Endothelial cell of umbilical vein (primary cell): ENCODE measurements around the gene DDX42. TPM values are rescaled to one million over a fixed set of nuclear protein-coding genes. Genes with fewer than 3 reads are reported as not detected.

Experiments used
- BruUV-seq: library from RNA; stranded (reverse); fragments of 400-500 nt; replicated peaks from 2 replicates; lab custom pipeline; 2021; lab: Mats Ljungman, UMichigan
- CTCF ChIA-PET: fragments of 300-600, 350-600 bp; sonication (Branson Sonifier 250); formaldehyde crosslinking; loops from one replicate; lab custom pipeline; 2021; ENCODE audit warnings: antibody characterized with exemption, inconsistent platforms; lab: Charles Lee
- POLR2A ChIA-PET: fragments of 300-600, 350-600 bp; sonication (Branson Sonifier 250); formaldehyde crosslinking; loops from one replicate; lab custom pipeline; 2021; ENCODE audit warnings: antibody characterized with exemption, inconsistent platforms; lab: Charles Lee
- DNase-seq: peaks from one replicate; pipeline ENCODE4 v3.0.0-alpha.2; 2011; ENCODE audit warnings: low read depth, low spot score
- FAIRE-seq: peaks from 2 replicates; lab custom pipeline; 2011; peaks lifted over from hg19 to GRCh38; lab: Jason Lieb, UNC
- H2AFZ ChIP-seq: 2 replicates; pipeline ENCODE4 v1.6.0; 2012; ENCODE audit warnings: low read depth, low read length, control low read depth, inconsistent platforms
- H3K27ac ChIP-seq: 2 replicates; pipeline ENCODE4 v1.5.1; 2011; ENCODE audit warnings: low read depth, mild to moderate bottlenecking, control low read depth, low read length, moderate library complexity; ENCODE audit not compliant: insufficient read depth
- H3K27me3 ChIP-seq, 2 experiments: 2 replicates each; pipeline versions ENCODE4 v1.6.0 to v1.6.1; 2011; ENCODE audit warnings: low read length in 2 of 2, mixed read lengths in 1 of 2; ENCODE audit not compliant: control insufficient read depth in 2 of 2, insufficient read depth in 2 of 2
- H3K36me3 ChIP-seq, 2 experiments: 2 replicates in 1 of 2; 3 replicates in 1 of 2; pipeline ENCODE4 v1.5.1; 2011; ENCODE audit warnings: low read length in 2 of 2, mild to moderate bottlenecking in 1 of 2, moderate library complexity in 1 of 2; ENCODE audit not compliant: control insufficient read depth in 2 of 2, insufficient read depth in 2 of 2; ENCODE audit errors: extremely low read depth in 1 of 2
- H3K4me1 ChIP-seq: 3 replicates; pipeline ENCODE4 v1.5.1; 2011; ENCODE audit warnings: mild to moderate bottlenecking, low read length; ENCODE audit not compliant: control insufficient read depth, insufficient read depth; ENCODE audit errors: extremely low read depth
- H3K4me2 ChIP-seq: 2 replicates; pipeline ENCODE4 v1.6.1; 2011; ENCODE audit warnings: low read length, control low read depth, mixed read lengths; ENCODE audit not compliant: insufficient read depth
- H3K4me3 ChIP-seq, 3 experiments: fragments of 200-600 bp in 1 of 3; sonication (generic), shearing (Covaris generic) in 1 of 3; replicated peaks in 1 of 3; 2 replicates each; pipeline ENCODE4 v1.5.1; 2011 to 2016; ENCODE audit warnings: control low read depth in 3 of 3, low read length in 3 of 3, mild to moderate bottlenecking in 2 of 3, inconsistent platforms in 1 of 3, low read depth in 1 of 3, moderate library complexity in 1 of 3; ENCODE audit not compliant: insufficient read depth in 1 of 3
- H3K79me2 ChIP-seq: 2 replicates; pipeline ENCODE4 v1.6.0; 2012; ENCODE audit warnings: low read length, inconsistent platforms; ENCODE audit not compliant: control insufficient read depth, insufficient read depth
- H3K9ac ChIP-seq: replicated peaks from 2 replicates; pipeline ENCODE3; 2011; ENCODE audit warnings: low read length, control low read depth; ENCODE audit not compliant: insufficient read depth; ENCODE audit errors: extremely low read depth
- H3K9me1 ChIP-seq: replicated peaks from 3 replicates; pipeline ENCODE4 v1.6.0; 2011; ENCODE audit warnings: mild to moderate bottlenecking, low read length; ENCODE audit not compliant: control insufficient read depth, insufficient read depth; ENCODE audit errors: extremely low read depth
- H3K9me3 ChIP-seq: replicated peaks from 2 replicates; pipeline ENCODE4 v1.5.1; 2012; ENCODE audit warnings: low read length, inconsistent platforms; ENCODE audit not compliant: control insufficient read depth, insufficient read depth
- H4K20me1 ChIP-seq: replicated peaks from 2 replicates; pipeline ENCODE3; 2011; ENCODE audit warnings: mild to moderate bottlenecking, low read length; ENCODE audit not compliant: control insufficient read depth, insufficient read depth; ENCODE audit errors: extremely low read depth
- EZH2 ChIP-seq: IDR thresholded peaks from 2 replicates; pipeline ENCODE4 v1.6.1; 2012; ENCODE audit warnings: borderline replicate concordance, low read depth, mild to moderate bottlenecking, moderate library complexity, low read length, inconsistent platforms; ENCODE audit not compliant: severe bottlenecking
- FOS ChIP-seq: IDR thresholded peaks from 2 replicates; pipeline ENCODE4 v1.6.1; 2011; ENCODE audit warnings: mild to moderate bottlenecking, low read length, moderate library complexity, borderline replicate concordance; ENCODE audit not compliant: insufficient read depth
- GATA2 ChIP-seq: IDR thresholded peaks from 2 replicates; pipeline ENCODE4 v1.7.0; 2011; ENCODE audit warnings: low read depth, mild to moderate bottlenecking, moderate library complexity, mixed read lengths, low read length; ENCODE audit not compliant: insufficient read length, insufficient read depth
- JUN ChIP-seq: IDR thresholded peaks from 2 replicates; pipeline ENCODE4 v1.6.1; 2011; ENCODE audit warnings: borderline replicate concordance, low read depth; ENCODE audit not compliant: insufficient read length, insufficient read depth
- MYC ChIP-seq: IDR thresholded peaks from one replicate; pipeline ENCODE4 v1.6.1; 2011; ENCODE audit warnings: mild to moderate bottlenecking, low read depth, low read length
- POLR2A ChIP-seq: IDR thresholded peaks from 2 replicates; pipeline ENCODE4 v1.6.1; 2012; ENCODE audit warnings: low read depth, mild to moderate bottlenecking, control low read depth, low read length
- POLR2AphosphoS5 ChIP-seq: IDR thresholded peaks from 2 replicates; pipeline ENCODE4 v1.6.1; 2012; ENCODE audit warnings: low read depth, mild to moderate bottlenecking, control low read depth, low read length, moderate library complexity; ENCODE audit not compliant: insufficient read depth
- dilution Hi-C: fragments of 300-500 bp; cut with MboI; formaldehyde crosslinking; loops from one replicate; pipeline ENCODE4 v1.15.0; 2019; ENCODE audit warnings: low sequenced_read_pairs; ENCODE audit not compliant: extremely low pct_ligation_motif_present
- intact Hi-C: fragments of 100-400 bp; cut with micrococcal nuclease; formaldehyde crosslinking; loops from one replicate; pipeline ENCODE4 v1.10.0; 2022
- polyA plus RNA-seq, 4 experiments: library from polyadenylated mRNA; depleted of rRNA in 3 of 4; stranded (reverse) in 3 of 4; unstranded in 1 of 4; fragments of >200 nt; gene quantifications; 2 replicates each; pipeline versions ENCODE4 v1.2.1 to v1.2.3, GENCODE V29; 2011 to 2012; ENCODE audit warnings: missing spikeins in 1 of 4
- total RNA-seq: library from RNA; stranded (reverse); gene quantifications from 2 replicates; pipeline ENCODE4 v1.2.3, GENCODE V29; 2021
- TF ChIP-seq, protein P1 (sequence below), 2 donors: IDR thresholded peaks; 1 replicate in 1 of 2; 2 replicates in 1 of 2; pipeline ENCODE4 v1.5.1; 2011; ENCODE audit warnings: low read length in 2 of 2, mild to moderate bottlenecking in 2 of 2, moderate library complexity in 2 of 2, control low read depth in 1 of 2, inconsistent platforms in 1 of 2, low read depth in 1 of 2; ENCODE audit not compliant: insufficient read depth in 1 of 2; ENCODE audit errors: extremely low read depth in 1 of 2
- TF ChIP-seq, protein P2 (sequence below): IDR thresholded peaks from 2 replicates; pipeline ENCODE4 v1.6.1; 2011; ENCODE audit not compliant: insufficient read depth, insufficient read length

The DDX42 gene
- total and polyA plus RNA-seq, 2 donors (not counting 3 experiments of a cell fraction or from before 2014, with no cell fraction given), result 48.1 to 124 TPM

DNA sequence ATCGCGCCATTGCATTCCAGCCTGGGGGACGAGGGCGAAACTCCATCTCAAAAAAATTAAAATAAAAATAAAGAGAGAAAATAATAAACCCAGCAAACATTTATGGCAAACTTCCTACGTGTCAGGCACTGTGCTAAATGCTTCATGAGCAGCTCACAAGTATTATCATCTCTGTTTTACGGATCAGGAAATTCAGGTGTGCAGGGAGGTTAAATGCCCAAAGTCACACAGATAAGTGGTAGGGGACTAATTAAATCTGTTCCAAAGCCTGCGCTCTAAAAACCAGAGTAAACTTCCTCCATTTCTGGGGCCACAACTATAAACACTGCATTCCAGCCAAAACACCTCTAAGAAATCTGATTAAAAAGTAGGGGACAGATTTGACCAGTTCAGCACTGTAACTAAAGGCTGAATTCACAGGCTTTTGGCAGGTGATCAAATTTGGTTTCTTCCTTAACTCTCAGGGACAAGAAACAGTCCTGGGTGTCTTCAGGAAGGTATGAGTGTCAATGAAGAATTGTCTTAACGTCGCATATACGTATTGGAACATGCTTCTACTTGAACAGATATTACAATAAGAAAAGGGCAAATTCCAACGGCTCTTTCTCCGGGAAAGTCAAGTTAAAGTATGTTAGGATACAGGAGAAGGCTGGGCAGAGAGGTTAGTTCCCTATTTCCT is 33.4 kb upstream of the DDX42 start:
- DNase-seq (peak; percentile 40), FAIRE-seq (peak; percentile 18)
- H3K79me2 ChIP-seq, result peaks cover 19% of the 10 kb centered on the region
- H2AFZ ChIP-seq, result peak overlapping the region; percentile 87
- H3K27ac ChIP-seq, result peak overlapping the region; percentile 77
- H3K9me1 ChIP-seq, result no peaks in the 10 kb centered on the region
- CTCF ChIA-PET, result interaction anchor here (0.9 kb wide), 1 partner anchor 9 kb away, joined by 3 read pairs; no protein-coding TSS in a partner anchor
- H3K4me2 ChIP-seq, result peak overlapping the region; percentile 93
- H3K9me3 ChIP-seq, result no peaks in the 10 kb centered on the region
- H3K27me3 ChIP-seq, result no peaks in the 10 kb centered on the region
- H3K9ac ChIP-seq, result peak overlapping the region; percentile 95
- intact Hi-C loops, result loop anchor here (1.0 to 5.0 kb wide), 3 partner anchors 33 to 118 kb away; partner anchors contain the start of genes CCDC47, LIMD2 and MAP3K3
- peaks cover 0 to 2% of the 10 kb centered on the region in 2 experiments for H3K36me3 ChIP-seq
- peak overlapping the region; percentile 72 to 98 (median 89) for H3K4me3 ChIP-seq
- no peak for TF ChIP-seq GATA2
- no peak for TF ChIP-seq MYC
- TF ChIP-seq FOS, result no peak
- TF ChIP-seq POLR2AphosphoS5, result no peak
- no peak for TF ChIP-seq POLR2A
- TF ChIP-seq EZH2, result no peak
- no peak for TF ChIP-seq JUN
- TF ChIP-seq, protein P1, sequence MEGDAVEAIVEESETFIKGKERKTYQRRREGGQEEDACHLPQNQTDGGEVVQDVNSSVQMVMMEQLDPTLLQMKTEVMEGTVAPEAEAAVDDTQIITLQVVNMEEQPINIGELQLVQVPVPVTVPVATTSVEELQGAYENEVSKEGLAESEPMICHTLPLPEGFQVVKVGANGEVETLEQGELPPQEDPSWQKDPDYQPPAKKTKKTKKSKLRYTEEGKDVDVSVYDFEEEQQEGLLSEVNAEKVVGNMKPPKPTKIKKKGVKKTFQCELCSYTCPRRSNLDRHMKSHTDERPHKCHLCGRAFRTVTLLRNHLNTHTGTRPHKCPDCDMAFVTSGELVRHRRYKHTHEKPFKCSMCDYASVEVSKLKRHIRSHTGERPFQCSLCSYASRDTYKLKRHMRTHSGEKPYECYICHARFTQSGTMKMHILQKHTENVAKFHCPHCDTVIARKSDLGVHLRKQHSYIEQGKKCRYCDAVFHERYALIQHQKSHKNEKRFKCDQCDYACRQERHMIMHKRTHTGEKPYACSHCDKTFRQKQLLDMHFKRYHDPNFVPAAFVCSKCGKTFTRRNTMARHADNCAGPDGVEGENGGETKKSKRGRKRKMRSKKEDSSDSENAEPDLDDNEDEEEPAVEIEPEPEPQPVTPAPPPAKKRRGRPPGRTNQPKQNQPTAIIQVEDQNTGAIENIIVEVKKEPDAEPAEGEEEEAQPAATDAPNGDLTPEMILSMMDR (IDR thresholded peaks at IDR 0.05; ENCODE audit: extremely low read depth in 1 of 2, insufficient read depth in 1 of 2, low read depth in 1 of 2, low read length in 2 of 2), result no peak
- TF ChIP-seq, protein P2, sequence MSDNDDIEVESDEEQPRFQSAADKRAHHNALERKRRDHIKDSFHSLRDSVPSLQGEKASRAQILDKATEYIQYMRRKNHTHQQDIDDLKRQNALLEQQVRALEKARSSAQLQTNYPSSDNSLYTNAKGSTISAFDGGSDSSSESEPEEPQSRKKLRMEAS, result no peak
- dilution Hi-C loops, result no loop called here
- H3K4me1 ChIP-seq, result peaks cover 12% of the 10 kb centered on the region
- no peaks in the 10 kb centered on the region for H4K20me1 ChIP-seq
- POLR2A ChIA-PET, result interaction anchor here (0.6 kb wide), 1 partner anchor 29 kb away, joined by 4 read pairs; no protein-coding TSS in a partner anchor
- BruUV-seq, result TSS peak; percentile 39
